C4-2B (cell line): ENCODE data around the gene RPP30.

Source experiments
- H3K27ac ChIP-seq: fragments of 450-650 bp; 2 replicates; pipeline ENCODE4 v1.5.1; 2017
- CTCF ChIP-seq: fragments of 450-650 bp; conservative IDR thresholded peaks from 2 replicates; pipeline ENCODE4 v1.5.1; 2017; ENCODE audit warnings: mild to moderate bottlenecking
- ZFX ChIP-seq: fragments of 450-650 bp; IDR thresholded peaks from 2 replicates; pipeline ENCODE4 v1.6.1; 2017

Gene RPP30

GRCh38 chr10:90924552-90924951 lies 52.8 kb downstream of the RPP30 start:
- TF ChIP-seq CTCF (no peak), ZFX (no peak)
- H3K27ac ChIP-seq = no peak overlapping the region

- TF ChIP-seq ZFX (no peak), CTCF (no peak)
- no peak overlapping the region for H3K27ac ChIP-seq
Observed at GRCh38 chr10:90925079-90926029, 53.6 kb downstream of the RPP30 start.

- no peak overlapping the region for H3K27ac ChIP-seq
- TF ChIP-seq ZFX (no peak), CTCF (no peak)
Observed at GRCh38 chr10:90927293-90927692, 55.5 kb downstream of the RPP30 start.

GRCh38 chr10:90929179-90929578 lies 57.4 kb downstream of the RPP30 start:
- TF ChIP-seq CTCF = no peak
- no peak for TF ChIP-seq ZFX

GRCh38 chr10:90930070-90930837 lies 58.5 kb downstream of the RPP30 start:
- TF ChIP-seq CTCF (no peak), ZFX (no peak)
- H3K27ac ChIP-seq = peak overlapping the region; percentile 36; the same call in 1 of the 2 replicates

More at GRCh38 chr10:90929179-90929578, 57.4 kb downstream of the RPP30 start:
- no peak overlapping the region for H3K27ac ChIP-seq

GRCh38 chr10:90930971-90931871 lies 59.4 kb downstream of the RPP30 start:
- TF ChIP-seq ZFX = no peak
- TF ChIP-seq CTCF = no peak
- H3K27ac ChIP-seq = peak overlapping the region; percentile 11; the same call in 1 of the 2 replicates
